ELF-1 (cell line): ENCODE data around the gene MTPN.
A peak's percentile ranks its signal among the peaks of the same experiment; 100 is the strongest.

Experiments used
- DNase-seq: peaks from one replicate; pipeline ENCODE4 v3.0.0-alpha.2; 2016; ENCODE audit warnings: low read depth, low spot score

MTPN gene

DNA sequence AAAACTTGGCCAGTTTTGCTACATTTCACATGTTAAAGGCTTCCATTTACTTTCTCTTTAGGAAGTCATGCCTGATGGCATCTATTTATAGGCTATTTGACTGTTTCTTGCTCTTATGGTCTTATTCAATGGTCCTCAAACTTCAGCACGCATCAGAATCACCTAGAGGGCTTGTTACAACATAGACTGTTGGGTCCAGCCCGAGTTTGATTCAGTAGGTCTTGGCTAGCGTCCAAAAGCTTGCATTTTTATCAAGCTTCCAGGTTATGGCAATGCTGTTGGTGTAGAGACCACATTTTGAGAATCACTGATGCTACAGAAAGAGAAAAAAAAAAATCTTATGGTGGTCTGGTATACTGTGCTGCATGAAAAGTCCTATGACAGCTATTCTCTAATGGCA is 51.9 kb downstream of the MTPN start:
- no peak for DNase-seq

DNA sequence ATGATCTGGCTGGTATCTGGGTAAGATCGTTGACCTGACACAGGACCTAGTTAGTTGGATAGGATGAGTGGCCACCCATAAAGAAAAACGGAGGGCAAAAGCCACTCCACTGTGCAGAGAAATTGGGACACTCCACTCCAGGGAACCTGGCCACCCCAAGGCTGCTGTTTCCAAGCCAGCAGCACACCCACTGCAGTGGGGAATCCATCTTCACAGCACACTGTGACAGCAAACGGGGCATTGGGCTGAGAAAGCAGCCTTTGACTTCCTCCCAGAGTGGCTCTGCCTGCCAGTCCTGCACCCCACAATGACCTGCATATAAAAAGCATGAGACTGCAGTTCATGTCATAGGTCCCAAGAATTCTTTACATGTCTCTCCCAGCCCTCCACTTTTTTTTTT is 52.9 kb downstream of the MTPN start:
- no peak for DNase-seq

DNA sequence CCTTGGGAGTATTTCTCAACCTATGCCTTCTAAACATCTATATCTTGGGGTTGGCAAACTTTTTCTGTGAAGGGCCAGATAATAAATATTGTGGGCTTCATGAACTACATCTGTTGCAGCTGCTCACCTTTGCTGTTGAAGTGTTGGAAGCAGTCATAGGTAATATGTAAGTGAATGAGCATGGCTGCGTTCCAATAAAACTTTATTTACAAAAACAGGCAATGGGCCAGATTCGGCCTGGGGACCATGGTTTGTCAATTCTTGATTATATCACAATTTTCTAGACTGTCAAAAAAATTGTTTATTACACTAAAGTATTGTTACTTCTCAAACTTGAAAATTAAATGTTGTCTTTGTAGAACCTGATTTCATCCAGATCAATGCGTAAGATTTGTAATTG is 54.9 kb downstream of the MTPN start:
- DNase-seq = no peak

DNA sequence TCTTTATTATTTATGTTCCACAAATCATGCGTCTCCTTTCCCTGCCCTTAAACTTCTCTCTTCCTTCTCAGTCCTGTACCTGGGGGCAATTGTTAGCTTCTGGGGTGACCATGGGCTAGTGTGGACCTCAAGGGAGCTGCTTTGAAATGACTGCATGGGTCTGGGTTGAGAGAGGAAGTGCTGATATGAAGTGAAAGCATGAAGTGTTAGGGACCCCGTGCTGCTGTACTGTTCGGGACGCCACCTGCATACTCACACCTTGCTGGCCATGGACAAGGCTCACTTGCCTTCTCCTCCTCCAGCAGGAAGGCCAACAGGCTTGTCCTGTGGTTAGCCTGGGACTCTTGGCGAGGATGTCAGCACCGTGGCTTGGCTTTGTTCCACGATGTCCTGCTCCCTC is 56.7 kb downstream of the MTPN start:
- DNase-seq = no peak

DNA sequence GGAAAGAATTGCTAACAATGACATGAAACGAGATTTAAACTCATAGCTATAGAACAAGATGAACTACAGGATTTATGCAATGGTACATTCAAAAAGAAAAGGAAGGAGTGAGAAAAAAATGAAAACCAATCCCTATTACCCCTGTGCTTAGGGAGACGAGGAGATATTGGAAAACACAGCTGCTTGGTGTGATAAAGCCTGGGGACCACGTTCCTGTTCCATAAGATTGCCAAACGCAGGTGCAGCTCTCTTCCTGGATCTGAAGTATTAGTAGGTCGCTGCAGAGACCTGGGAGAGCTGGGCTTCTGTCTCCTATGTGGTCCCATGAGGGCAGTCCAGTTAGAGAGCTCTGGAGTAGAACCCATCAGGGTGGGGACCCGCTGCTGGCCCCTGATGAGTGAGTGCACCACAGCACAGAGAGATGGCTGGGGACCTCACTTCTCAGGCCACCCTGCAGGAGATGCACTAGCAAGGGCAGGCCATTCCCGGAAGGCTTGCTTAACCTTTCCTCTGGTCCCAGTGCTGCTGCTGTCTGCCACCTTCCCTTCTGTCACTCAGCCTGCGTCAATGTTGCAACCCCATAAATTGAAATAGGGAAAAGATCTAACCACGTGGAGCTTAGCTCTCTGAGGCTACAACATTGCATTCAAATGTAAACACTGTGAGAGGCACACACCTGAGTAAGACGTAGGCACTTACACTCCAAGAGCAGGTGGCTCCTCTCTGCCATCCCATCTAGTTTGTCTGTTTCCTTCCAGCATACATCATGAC is 57.9 kb downstream of the MTPN start:
- DNase-seq = no peak

DNA sequence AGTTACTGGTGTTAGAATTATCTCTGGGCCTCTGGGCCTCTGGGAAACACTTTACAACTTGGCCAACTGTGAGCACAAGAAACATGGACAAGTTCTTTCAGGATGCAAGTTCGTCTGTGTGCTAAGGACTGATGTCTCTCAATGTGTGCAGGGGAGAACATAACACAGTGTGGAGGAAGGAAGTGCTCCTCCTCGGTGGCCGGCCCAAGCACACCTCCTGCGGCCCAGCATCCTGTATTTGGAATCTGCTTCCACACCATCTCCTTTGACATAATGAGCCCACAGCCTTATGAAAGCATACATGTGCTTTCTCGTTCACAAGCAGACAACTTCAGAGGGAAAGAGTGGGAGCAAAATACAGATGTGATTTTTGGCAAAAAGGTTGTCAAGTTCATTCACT is 59.0 kb downstream of the MTPN start:
- DNase-seq = no peak

DNA sequence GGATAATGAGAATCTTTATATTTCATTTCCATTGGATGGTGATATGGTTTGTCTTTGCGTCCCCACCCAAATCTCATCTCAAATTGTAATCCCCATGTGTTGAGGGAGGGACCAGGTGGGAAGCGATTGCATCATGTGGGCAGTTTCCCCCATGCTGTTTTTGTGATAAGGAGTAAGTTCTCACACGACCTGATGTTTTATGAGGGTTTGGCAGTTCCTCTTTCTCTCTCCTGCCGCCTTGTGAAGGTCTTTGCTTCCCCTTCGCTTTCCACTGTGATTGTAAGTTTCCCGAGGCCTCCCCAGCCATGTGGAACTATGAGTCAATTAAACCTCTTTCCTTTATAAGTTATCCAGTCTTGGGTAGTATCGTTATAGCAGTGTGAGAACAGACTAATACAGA is 59.4 kb downstream of the MTPN start:
- DNase-seq = no peak

DNA sequence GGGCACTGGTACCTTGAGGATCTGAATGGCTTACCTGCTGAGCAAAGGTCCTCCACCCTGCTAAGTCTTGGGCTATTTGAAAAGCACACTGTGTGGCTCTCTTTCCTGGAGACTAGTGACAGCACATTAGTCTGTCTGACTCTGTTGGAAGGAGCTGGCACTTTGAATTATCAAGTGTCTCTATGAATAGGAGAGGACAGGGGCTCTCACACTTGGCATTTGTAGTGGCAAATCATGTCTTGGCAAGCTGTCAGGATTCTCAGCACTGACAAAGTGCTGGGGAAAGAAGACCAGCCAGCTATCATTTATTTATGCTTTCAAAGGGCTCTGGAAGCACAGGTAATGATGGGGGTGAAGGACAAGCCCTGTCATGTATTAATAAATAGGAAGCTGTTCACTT is 62.8 kb downstream of the MTPN start:
- DNase-seq = no peak

DNA sequence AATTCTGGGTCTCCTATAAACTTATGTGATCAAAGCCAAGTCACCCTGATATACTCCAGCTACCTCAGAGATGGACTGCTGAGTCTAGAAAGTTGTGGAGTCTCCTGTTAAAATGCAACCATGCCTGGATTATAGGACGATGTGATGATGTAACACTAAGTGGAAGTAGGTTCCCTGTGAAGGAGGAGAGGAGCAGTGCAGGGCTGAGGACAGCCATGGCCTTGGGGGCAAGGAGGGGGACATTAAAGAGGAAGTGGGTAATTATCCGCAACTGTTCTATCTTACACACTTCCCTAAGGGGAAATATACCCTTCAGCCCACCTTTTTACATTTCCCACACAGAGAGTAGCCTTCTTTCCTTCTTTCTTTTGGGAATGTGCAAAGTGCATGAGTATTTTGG is 63.8 kb downstream of the MTPN start:
- DNase-seq = no peak

DNA sequence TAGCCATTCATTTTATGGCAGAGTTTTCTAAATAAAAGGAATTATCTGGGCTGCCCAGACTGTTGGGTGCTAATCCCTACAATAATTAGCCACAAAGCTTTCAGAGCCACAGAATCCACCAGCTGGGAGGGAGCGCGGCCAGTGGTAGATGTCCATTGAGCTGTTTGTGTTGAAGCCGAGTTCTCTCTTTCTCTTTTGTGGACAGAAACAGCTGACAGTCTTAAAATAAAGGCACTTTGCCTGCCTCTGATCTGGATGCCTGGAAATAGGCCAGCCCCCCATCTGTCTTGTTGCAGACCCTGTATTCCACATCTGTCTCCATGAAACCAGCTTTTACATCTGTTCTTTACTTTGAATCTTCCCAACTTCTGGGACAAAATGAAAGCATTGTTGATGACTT is 66.1 kb downstream of the MTPN start:
- no peak for DNase-seq

DNA sequence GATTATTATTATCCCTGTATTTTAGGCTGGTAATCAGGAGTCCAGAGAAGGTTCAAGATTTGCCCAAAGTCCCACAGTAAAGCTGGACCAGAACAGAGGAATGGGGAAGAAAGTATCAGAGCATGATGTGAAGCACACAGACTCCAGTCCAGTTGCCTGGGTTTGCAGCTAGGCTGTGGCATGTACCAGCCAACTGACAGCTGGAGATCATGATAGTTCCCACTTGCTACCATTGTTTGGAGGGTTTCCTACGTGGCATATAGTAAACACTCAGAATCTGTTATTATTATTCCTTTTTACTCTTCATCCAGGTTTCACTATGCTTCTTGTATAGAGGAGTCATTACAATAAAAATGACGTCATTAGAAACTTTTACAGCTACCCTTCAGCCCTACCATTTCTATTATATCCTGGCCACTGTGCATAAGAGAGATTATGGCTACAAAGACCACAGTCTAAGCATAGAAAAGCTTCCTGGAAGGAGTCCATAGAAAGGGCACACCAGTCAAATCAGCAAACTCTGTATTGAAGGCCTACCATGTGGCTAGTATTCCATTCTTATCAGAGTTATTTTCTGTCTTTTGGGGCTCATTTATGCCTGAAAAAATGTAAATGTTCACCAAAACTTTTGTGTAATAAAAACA is 66.6 kb downstream of the MTPN start:
- DNase-seq = no peak

DNA sequence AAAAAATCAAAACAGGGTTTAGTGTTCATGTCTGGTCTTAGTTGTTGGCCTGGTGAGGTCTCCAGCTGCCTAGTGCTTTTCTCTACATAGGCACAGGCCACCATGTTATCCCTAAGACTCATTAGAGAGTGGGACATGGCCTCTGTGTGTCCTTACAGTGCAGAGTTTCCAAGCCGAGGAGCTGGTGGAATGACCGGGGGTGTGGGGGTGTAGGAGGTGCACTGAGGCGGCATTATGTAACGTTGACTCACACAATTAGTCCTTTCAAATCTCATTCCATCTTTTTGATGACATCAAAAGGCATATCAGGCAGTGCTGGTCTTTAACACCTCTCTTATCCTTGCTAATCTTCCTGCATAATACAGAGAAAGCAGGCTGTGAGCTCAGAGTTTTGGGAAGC is 71.3 kb downstream of the MTPN start:
- no peak for DNase-seq

DNA sequence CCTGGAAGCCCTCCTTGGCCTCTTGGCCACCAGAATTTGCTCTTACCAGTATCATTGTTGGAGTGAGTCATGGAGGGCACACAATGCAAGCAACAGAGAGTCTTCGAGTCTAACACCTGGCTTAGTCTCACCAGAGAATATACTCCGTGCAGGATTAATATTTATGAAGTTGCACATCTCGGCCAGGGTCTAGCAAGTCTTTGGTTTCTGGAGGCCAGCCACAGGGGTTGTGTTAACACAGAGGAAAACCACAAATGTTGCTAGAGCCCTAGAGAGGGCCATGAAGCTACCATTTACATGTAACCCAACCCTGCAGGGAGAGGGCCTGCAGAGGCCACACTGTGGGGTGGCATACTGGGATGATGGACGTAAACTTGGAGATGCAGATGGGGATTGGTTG is 71.8 kb downstream of the MTPN start:
- DNase-seq = no peak

DNA sequence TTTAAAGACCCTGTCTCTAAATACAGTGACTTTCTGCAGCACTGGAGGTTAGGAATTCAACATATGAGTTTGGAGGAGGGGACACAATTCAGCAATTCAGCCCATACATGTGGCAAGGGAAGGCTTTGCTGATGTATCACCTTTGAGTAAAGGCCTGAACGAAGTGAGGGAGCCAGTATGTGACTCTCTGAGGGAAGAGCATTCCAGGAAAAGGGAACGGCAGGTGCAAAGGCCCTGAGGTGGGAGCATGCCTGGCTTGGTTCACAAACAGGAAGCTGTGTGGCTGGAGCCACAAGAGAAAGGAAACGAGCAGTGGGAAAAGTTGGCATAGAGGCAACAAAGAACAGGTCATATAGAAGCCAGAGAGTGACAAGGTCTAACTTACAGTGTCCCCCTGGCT is 72.9 kb downstream of the MTPN start:
- DNase-seq = no peak

DNA sequence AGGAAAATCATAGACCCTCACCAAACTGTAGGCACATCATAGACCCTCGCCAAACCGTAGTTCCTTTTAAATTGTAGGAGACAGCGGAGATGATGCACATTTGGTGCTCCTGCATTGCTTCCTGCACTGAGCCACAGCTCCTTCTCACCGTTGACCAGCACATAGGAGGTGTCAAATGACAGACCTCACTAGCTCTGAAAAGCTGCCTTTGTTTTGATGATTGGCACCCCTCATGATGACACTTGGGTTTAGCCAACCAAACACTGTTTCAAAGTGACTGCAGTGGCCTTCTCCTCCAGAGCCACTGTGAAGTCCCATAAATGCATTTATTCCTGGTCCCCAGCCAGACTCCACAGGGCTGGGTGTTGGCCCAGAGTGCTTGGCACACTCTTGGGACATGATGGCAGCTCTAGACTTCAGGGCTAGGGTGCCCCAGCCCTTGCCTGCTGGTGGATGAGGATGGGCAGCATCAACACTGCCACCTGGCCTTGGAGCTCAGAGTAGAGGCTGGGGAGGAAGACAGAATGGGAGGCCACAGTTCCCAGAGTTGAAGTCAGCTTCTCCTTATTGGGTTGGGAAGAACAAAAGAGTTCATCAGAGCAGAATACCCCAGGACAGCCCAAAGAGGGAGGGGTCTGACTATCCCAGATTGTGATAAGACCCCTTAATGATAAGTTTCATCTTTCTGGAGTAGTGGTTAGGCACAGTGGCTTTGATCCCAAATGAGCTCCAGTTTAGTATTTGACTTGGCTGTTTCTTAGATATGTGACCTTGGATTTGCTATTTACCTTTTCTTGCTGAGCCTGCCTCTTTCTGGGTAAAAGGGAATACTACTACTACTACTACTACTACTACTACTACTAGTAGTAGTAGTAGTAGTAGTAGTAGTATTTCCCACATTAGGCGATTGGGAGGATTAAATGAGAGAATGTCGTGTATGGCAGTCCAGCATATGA is 75.3 kb downstream of the MTPN start:
- peak; percentile 8 for DNase-seq

DNA sequence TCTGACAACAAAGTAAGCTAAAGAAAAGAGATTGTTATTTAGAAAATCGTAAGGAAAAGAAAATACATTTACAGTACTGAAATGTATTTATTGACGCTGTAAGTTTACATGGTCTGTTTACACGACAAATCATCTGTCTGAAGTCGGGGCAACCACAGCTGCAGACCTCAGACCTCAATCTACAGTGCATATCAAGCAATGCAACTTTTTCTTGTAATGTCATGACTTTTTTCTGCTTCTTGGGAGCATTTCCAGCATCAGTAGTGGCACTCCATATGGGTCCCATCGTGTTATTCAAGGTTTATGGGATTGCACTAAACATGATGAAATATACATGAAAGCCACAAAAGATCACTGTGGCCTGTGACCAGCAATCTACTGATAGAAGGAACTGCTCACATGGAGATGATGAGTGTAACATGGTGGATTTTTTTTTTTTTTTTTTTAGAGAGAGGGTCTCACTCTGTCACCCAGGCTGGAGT is 77.1 kb downstream of the MTPN start:
- no peak for DNase-seq

DNA sequence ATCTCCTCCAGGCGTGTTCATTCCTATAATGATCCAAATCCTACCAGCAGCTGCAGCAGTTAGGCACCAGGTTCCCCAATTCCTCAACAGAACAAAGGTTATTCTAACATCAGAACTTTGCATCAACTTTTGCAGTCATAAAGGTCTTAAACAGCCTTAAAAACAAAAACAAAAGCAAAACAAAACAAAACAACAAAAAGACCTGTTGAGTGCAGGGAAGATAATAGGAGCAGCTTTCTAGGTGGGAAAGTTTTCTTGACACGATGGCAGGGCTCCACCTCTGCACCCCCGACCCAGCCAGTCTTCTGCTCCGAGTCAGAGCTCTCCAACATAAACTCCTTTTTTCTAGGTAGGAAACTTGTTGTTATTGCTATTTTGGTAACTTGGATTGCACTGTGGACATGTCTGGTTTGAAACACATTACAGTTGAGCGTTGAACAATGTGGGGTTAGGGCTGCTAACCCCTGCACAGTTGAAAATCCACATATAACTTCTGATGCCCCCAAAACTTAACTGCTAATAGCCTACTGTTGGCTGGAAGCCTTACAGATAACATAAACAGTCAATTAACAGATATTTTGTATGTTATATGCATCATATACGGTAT is 77.6 kb downstream of the MTPN start:
- DNase-seq = no peak

DNA sequence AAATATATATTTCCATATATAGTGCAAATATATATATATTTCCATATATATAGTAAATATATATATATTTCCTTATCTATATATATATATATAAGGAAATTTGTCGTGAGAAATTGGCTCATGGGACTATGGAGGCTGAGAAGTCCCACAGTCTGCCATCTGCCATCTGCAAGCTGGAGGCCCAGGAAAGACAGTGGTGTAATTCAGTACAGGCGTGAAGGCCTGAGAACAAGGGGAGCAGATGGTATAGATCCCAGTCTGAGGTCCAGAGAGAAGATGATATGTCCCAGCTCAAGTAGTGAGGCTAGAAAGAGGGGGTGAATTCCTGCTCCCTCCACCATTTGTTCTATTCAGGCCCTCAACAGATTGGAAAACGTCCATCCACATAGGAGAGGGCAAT is 78.9 kb downstream of the MTPN start:
- DNase-seq = no peak

DNA sequence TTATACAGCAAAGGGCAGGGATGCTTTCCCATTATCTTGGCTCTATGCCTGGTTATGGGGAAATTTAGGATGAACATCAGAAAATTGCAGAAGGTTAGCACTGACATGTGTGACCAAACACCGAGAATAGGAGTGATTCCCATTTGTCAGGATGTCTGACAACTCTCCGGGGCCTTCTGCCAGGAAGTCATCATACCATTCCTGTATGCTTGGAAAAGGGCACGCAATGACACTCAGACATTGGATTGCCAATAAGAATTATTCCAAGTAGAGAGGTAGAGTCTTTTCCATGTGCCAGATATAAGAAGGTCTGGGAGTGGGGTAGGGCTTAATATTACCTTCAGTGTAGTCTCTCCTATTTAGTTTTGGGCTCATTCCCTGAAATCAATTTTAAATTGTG is 82.3 kb downstream of the MTPN start:
- no peak for DNase-seq

DNA sequence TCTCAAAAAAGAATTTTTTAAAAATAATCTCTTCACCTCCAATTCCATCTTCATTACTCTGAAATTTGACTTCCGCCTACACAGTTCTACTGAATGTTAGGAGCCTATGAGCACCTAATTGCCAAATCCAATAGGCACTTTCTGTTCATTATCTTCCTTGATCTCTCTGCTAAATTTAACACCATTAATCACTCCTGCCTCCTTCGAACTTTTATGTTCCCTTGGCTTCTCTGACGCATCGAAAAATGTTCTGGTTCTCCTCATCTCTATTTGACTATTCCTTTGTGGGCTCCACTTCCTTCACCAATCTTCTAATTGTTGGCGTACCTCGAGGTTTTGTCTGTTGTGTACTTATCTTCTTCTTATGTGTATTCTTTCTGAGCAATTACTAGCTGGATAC is 87.3 kb downstream of the MTPN start:
- DNase-seq = no peak

DNA sequence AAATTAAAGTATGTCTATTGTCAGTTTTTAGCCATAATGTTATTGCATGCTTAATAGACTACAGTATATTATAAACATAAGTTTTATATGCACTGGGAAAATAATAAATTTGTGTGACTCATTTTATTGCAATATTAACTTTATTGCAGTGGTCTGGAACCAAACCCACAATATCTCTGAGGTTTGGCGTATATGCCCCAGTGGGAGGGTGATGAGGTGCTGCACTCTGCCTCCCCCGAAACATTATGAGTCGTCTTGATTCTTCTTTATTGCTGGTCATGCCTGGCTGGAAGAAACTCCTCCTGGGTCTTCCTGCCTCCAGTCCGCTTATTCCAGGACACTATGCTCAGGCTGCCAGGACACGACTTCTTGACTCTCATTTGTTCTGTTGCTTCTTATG is 88.4 kb downstream of the MTPN start:
- DNase-seq = no peak
